GM18508 (cell line): ENCODE data around the gene VTI1B.
"Not testable (repeated sequence)": the region's sequence is repeated elsewhere in the genome, so short reads cannot be mapped to it uniquely, and the experiment has no call there.

Source experiments
- ATAC-seq: cut with Tn5 transposase; IDR thresholded peaks from one replicate; pipeline ENCODE4 v1.9.1; 2021; ENCODE audit warnings: moderate number of reproducible peaks; ENCODE audit not compliant: insufficient read depth, unreplicated experiment

Gene VTI1B

GRCh38 chr14:67633451-67634147, 40.8 kb downstream of the VTI1B start:
- no peak for ATAC-seq

- no peak for ATAC-seq
Measured at GRCh38 chr14:67630938-67631337, 43.5 kb downstream of the VTI1B start.

GRCh38 chr14:67630186-67630585, 44.2 kb downstream of the VTI1B start:
- no peak for ATAC-seq

GRCh38 chr14:67627519-67627918, 46.9 kb downstream of the VTI1B start:
- ATAC-seq, result no peak

GRCh38 chr14:67626131-67626530, 48.3 kb downstream of the VTI1B start:
- not testable (repeated sequence) for ATAC-seq

GRCh38 chr14:67623114-67623513, 51.3 kb downstream of the VTI1B start:
- ATAC-seq, result no peak

- ATAC-seq, result no peak
Measured at GRCh38 chr14:67622675-67623074, 51.8 kb downstream of the VTI1B start.

- ATAC-seq, result no peak
Measured at GRCh38 chr14:67620217-67620785, 54.1 kb downstream of the VTI1B start.

GRCh38 chr14:67619446-67620216, 54.8 kb downstream of the VTI1B start, which contains the start of gene ARG2:
Gene ARG2, plus strand, starts transcription at chr14:67619920. Its CDS starts 58 bp downstream, at chr14:67619978.
- peak; percentile 74 for ATAC-seq

- no peak for ATAC-seq
Measured at GRCh38 chr14:67618617-67619063, 55.8 kb downstream of the VTI1B start.

- ATAC-seq, result no peak
Measured at GRCh38 chr14:67610491-67610890, 63.9 kb downstream of the VTI1B start.

- ATAC-seq, result no peak
Measured at GRCh38 chr14:67609642-67610310, 64.7 kb downstream of the VTI1B start.

GRCh38 chr14:67607646-67608045, 66.8 kb downstream of the VTI1B start:
- no peak for ATAC-seq

- peak; percentile 44 for ATAC-seq
Measured at GRCh38 chr14:67602995-67603545, 71.4 kb downstream of the VTI1B start.

- ATAC-seq, result no peak
Measured at GRCh38 chr14:67602076-67602475, 72.4 kb downstream of the VTI1B start.

GRCh38 chr14:67600562-67600974, 73.9 kb downstream of the VTI1B start:
- not testable (repeated sequence) for ATAC-seq

- no peak for ATAC-seq
Measured at GRCh38 chr14:67599698-67600561, 74.5 kb downstream of the VTI1B start, which contains the start of gene PIGH. Gene PIGH, minus strand, starts transcription at chr14:67600268. Its CDS starts 65 bp downstream, at chr14:67600203.
